HG02884 (cell line): ENCODE results near the gene CALN1.

Experiments
- ATAC-seq: cut with Tn5 transposase; IDR thresholded peaks from one replicate; pipeline ENCODE4 v1.9.1; 2021; ENCODE audit warnings: mild to moderate bottlenecking, moderate library complexity; ENCODE audit not compliant: unreplicated experiment

Gene CALN1

GRCh38 chr7:72055426-72055825, 356.7 kb downstream of the CALN1 start:
- no peak for ATAC-seq

- no peak for ATAC-seq
Observed at GRCh38 chr7:72053292-72053691, 358.8 kb downstream of the CALN1 start.

DNA sequence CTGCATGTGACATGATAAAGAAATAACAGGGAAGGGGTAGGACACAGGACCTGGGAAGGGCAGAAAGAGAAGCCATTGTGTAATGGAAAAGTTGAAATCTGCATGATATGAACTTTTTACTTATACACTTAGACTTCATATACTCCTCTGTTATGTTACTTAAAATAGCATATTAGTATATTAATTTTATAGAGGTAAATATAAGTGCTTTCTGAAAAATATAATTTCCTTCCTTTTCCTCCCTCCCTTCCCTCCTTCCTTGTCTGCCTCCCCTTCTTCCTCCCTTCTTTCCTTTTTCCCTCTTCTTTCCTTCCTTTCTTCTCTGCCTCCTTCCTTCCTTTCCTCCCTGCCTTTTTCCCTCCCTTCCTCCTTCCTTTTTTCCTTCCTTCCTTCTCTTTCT, 363.7 kb downstream of the CALN1 start:
- ATAC-seq = no peak

DNA sequence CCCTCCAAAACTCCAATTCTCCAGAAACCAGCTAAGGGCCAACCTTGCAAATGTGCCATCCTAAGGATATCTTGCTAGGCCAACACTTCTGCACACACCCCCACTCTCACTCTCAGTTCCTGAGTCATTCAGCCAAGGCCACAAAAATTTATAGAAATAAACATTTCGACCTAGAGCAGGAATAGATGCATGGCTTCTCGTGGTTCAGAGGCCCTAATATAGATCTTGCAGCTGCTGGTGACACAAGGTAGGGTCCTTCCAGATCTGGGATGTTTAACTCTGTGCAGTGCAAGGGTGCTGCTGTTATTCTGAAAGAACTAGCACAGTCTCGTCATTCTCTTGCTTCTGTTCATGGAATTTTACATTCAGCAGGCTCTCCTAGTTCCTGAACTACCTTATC, 369.3 kb downstream of the CALN1 start:
- ATAC-seq = no peak

DNA sequence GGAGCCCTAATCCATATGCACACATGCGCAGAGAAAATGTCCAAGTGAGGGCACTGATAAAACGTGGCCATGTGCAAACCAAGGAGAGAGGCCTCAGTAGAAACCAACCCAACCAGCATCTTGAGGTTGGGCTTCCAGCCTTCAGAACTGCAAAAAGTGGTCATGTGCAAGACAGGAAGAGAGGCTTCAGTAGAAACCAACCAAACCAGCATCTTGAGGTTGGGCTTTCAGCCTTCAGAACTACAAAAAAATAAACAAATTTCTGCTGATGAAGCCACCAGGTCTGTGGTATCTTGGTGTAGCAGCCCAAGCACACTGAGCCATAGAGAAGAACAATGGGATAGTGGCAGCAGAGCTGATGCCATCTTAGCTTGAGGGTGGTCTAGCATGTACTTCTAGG, 371.5 kb downstream of the CALN1 start:
- ATAC-seq = no peak

DNA sequence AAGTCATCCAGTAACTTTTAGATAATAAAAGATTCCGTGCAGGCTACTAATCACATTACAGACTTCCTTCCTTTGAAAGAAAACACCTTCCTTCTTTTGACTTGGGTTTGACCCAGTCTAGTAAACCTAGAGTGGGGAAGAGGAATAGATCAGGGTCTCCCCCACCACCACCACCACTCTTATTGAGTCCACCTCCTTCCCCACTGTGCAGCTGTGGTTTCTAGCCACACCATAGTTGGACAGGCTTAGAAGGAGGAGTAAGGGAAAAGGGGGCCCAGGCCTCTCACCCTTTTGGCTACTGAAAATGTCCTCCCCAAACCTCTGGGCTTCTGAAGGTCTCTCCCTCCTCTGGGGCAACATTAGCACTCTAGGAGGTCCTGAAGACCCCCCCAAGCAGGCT, 372.7 kb downstream of the CALN1 start:
- ATAC-seq = no peak

GRCh38 chr7:72038022-72038732, 374.0 kb downstream of the CALN1 start:
- ATAC-seq = no peak

- no peak for ATAC-seq
Observed at GRCh38 chr7:72037516-72037915, 374.6 kb downstream of the CALN1 start.

- no peak for ATAC-seq
Observed at GRCh38 chr7:72035266-72035665, 376.9 kb downstream of the CALN1 start.

DNA sequence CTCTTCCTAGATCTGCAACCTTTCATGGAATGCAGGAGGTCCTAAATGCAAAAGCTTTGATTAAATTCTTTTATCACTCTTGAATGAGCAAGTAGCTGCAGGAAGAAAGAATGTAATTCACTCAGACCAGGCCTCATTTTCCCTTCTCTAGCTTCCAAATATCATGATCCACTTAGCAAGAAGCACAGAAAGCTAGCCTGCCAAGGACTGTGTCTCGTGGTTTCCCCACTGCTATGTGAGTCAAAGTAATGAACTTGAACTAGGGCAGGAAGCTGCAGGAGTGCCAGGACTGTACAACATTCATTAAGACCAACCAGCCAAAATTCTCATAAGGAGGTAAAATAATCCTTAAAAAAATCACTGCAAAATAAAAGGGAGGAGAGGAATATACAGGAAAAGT, 379.2 kb downstream of the CALN1 start:
- ATAC-seq = no peak

GRCh38 chr7:72030994-72031667, 381.0 kb downstream of the CALN1 start:
- no peak for ATAC-seq

DNA sequence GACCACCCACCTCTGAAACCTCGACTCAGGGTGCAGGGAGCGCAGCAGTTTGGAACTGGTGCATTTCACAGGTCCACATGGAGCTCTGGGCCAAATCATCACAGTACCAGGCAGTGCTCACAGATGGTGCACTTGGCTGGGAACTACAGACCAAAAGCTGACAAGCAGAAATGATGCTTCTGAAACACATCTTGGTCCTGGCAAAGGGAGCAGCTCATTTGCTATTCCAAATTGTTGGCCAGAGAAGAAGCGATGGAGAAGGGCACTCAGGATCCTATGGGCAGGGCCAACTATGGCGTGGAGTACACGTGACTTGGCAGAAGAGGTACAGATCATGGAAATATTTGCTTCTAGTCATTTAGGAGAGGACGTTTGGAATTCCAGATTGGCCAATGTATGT, 383.9 kb downstream of the CALN1 start:
- ATAC-seq = no peak

DNA sequence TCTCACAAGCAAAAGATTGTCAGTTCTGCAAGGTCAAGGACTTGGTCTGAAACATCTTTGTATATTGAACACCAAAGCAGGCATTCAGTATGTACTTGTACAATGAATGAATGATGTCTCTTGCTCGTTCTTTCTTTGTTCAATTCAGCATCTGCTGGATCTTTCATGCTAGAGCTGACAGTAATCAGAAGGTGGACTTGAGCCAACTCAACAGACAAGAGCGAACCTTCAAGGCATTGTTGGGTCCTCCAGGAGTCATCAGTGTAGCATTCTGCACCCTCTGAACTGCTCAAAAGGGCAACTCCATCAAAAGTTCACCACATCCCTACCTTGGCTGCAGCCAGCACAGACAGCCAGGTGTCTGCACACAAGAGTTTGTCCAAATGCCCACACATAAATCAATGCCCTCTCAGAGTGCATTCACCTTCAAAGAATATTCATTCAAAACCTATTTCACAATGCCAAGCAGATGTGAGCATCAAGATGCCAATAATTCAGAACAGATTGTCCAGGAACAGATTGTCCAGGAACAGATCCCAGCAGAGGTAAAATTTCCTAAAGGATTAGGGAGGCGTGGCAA, 386.7 kb downstream of the CALN1 start:
- ATAC-seq = no peak

GRCh38 chr7:72023926-72024325, 388.2 kb downstream of the CALN1 start:
- no peak for ATAC-seq

GRCh38 chr7:72021716-72022115, 390.4 kb downstream of the CALN1 start:
- no peak for ATAC-seq

DNA sequence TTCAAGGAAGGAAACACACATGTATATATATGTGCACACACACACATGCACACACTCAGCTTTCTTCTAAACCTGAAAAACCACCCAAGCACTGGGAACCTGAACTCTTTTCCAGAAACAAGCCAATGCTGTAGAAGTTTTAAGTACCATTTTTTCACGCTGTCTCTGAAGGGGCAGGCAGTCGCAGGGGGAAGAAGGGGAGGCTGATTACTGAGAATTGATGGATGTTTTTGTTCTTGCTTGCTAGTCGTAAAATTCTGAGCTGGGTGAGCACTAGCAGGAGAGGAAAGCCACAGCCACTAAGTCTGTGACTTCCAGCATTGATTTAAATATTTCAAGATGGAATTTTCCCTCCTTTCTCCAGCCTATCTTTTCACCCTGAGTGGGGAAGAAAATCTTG, 391.8 kb downstream of the CALN1 start:
- no peak for ATAC-seq

GRCh38 chr7:72019436-72019835, 392.7 kb downstream of the CALN1 start:
- ATAC-seq = no peak

- ATAC-seq = no peak
Observed at GRCh38 chr7:72017756-72018155, 394.4 kb downstream of the CALN1 start.

- ATAC-seq = no peak
Observed at GRCh38 chr7:72016574-72016973, 395.6 kb downstream of the CALN1 start.

DNA sequence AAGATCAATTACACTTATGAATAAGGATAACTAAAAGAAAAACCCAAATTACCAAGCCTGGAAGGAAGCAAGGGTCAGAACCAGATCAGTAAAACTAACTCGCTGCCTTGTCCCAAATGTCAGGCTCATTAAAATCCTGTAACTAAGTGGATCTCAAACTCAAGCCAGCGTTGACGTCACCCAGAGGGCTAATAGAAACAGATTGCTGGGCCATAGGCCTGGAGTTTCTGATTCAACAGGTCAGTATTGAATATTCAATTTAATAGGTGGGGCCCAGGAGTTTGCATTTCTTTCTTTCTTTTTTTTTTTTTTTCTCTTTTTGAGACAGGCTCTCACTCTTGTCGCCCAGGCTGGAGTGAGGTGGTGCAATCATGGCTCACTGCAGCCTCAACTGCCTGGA, 397.0 kb downstream of the CALN1 start:
- no peak for ATAC-seq

DNA sequence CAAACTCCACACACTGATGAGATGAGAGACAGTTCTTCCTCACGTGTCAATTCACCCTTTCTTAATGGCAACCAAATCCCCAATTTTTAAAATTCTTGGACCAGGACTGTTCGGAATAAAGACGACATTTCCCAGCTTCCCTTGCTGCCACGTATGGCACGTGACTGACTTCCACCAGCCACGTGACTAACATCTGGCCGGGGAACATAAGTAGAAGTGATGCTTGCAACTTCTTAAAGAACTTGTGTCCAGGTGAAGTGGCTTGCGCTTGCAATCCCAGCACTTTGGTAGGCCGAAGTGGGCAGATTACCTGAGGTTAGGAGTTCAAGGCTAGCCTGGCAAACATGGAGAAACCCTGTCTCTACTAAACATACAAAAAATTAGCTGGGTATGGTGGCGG, 405.1 kb downstream of the CALN1 start:
- no peak for ATAC-seq

GRCh38 chr7:72003236-72003635, 408.9 kb downstream of the CALN1 start:
- no peak for ATAC-seq
